NT2/D1 (cell line): Measurements from ENCODE around the gene NMRK2.

Experiments used
- SUZ12 ChIP-seq: IDR thresholded peaks from 2 replicates; pipeline ENCODE4 v1.6.1; 2011; ENCODE audit not compliant: insufficient read length, insufficient read depth; ENCODE audit errors: extremely low read depth
- YY1 ChIP-seq: IDR thresholded peaks from 2 replicates; pipeline ENCODE4 v1.6.1; 2011; ENCODE audit not compliant: insufficient read length, insufficient read depth
- ZNF274 ChIP-seq: IDR thresholded peaks from 2 replicates; pipeline ENCODE4 v1.6.1; 2011; ENCODE audit warnings: mild to moderate bottlenecking, low read depth, low read length

- TF ChIP-seq ZNF274 (no peak), YY1 (no peak), SUZ12 (no peak)
Observed at GRCh38 chr19:3970808-3971598, 38.1 kb downstream of the NMRK2 start, which contains the start of gene DAPK3.
